HepG2 (cell line): Measurements from ENCODE around the gene LLGL2.
"Not testable (repeated sequence)": the region's sequence is repeated elsewhere in the genome, so short reads cannot be mapped to it uniquely, and the experiment has no call there.

ENCODE experiments used
- CREM ChIP-seq, 2 experiments: sonication (generic) in 1 of 2; formaldehyde crosslinking in 1 of 2; IDR thresholded peaks; 2 replicates each; pipeline versions ENCODE4 v1.4.0 to v1.6.1; 2016 to 2020; ENCODE audit warnings: antibody characterized with exemption in 1 of 2, mild to moderate bottlenecking in 1 of 2, missing genetic modification reagents in 1 of 2
- CTCF ChIP-seq: sonication (generic); formaldehyde crosslinking; IDR thresholded peaks from 2 replicates; pipeline ENCODE4 v1.5.0; 2020; ENCODE audit warnings: mild to moderate bottlenecking, missing genetic modification reagents, moderate library complexity
- FOXK2 ChIP-seq: fragments of 450-650 bp; IDR thresholded peaks from 2 replicates; pipeline ENCODE4 v1.6.1; 2016
- HNRNPL ChIP-seq: fragments of 200-400 bp; formaldehyde crosslinking; IDR thresholded peaks from 2 replicates; pipeline ENCODE4 v1.6.1; 2017; ENCODE audit warnings: mild to moderate bottlenecking, low read depth, low read length
- KLF11 ChIP-seq: IDR thresholded peaks from 2 replicates; pipeline ENCODE4 v1.6.1; 2016; ENCODE audit warnings: missing compliant biosample characterization
- PAF1 ChIP-seq: IDR thresholded peaks from 2 replicates; pipeline ENCODE4 v1.6.1; 2016; ENCODE audit warnings: missing genetic modification reagents, missing compliant biosample characterization
- POLR2AphosphoS5 ChIP-seq: IDR thresholded peaks from 2 replicates; pipeline ENCODE4 v1.6.1; 2012; ENCODE audit warnings: low read depth, low read length
- RAD21 ChIP-seq: fragments of 450-650 bp; formaldehyde crosslinking; IDR thresholded peaks from 2 replicates; pipeline ENCODE4 v1.5.0; 2020; ENCODE audit warnings: mild to moderate bottlenecking
- ZNF691 ChIP-seq: sonication (generic); formaldehyde crosslinking; IDR thresholded peaks from 2 replicates; pipeline ENCODE4 v1.4.0; 2020; ENCODE audit warnings: missing genetic modification reagents, low read depth, mild to moderate bottlenecking, borderline replicate concordance
- ZNF747 ChIP-seq: sonication (generic); formaldehyde crosslinking; IDR thresholded peaks from 2 replicates; pipeline ENCODE4 v1.8.1; 2023; ENCODE audit warnings: missing genetic modification reagents, mild to moderate bottlenecking, borderline replicate concordance
- TF ChIP-seq, protein P1 (sequence below): sonication (generic); formaldehyde crosslinking; IDR thresholded peaks from 2 replicates; pipeline ENCODE4 v1.9.0; 2022; ENCODE audit warnings: missing genetic modification reagents, mild to moderate bottlenecking, borderline replicate concordance

DNA sequence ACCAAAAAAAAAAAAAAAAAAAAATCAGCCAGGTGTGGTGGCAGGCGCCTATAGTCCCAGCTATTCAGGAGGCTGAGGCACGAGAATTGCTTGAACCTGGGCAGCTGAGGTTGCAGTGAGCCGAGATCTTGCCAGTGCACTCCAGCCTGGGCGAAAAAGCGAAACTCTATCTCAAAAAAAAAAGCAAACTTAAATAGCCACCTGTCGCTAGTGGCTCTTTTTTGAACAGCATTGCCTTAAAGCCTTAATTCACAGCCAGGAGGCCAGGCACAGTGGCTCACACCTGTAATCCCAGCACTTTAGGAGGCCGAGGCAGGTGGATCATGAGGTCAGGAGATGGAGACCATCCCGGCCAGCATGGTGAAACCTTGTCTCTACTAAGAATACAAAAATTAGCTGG is 5.1 kb upstream of the LLGL2 start:
- TF ChIP-seq PAF1; CTCF (CRISPR knock-in tag); KLF11; CREM (IDR thresholded peaks at IDR 0.05); CREM (CRISPR knock-in tag; IDR thresholded peaks at IDR 0.05); RAD21 (CRISPR knock-in tag); HNRNPL; ZNF691 (CRISPR knock-in tag); POLR2AphosphoS5; FOXK2; ZNF747: not testable (repeated sequence)
- TF ChIP-seq, protein P1, sequence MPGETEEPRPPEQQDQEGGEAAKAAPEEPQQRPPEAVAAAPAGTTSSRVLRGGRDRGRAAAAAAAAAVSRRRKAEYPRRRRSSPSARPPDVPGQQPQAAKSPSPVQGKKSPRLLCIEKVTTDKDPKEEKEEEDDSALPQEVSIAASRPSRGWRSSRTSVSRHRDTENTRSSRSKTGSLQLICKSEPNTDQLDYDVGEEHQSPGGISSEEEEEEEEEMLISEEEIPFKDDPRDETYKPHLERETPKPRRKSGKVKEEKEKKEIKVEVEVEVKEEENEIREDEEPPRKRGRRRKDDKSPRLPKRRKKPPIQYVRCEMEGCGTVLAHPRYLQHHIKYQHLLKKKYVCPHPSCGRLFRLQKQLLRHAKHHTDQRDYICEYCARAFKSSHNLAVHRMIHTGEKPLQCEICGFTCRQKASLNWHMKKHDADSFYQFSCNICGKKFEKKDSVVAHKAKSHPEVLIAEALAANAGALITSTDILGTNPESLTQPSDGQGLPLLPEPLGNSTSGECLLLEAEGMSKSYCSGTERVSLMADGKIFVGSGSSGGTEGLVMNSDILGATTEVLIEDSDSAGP (CRISPR knock-in tag) = not testable (repeated sequence)
